ENCODE results near the gene ENTPD3.

Gene ENTPD3

GRCh38 chr3:40381904-40382616 lies 4.9 kb upstream of the ENTPD3 start:
- ChIA-PET POLR2A (no interaction called here), CTCF (no interaction called here)
- no peak for DNase-seq (ENCODE audit: extremely low spot score)
- TF ChIP-seq CTCF (IDR thresholded peaks at IDR 0.05; ENCODE audit: control extremely low read depth, extremely low read depth, low read depth, missing control alignments), result no peak

DNA sequence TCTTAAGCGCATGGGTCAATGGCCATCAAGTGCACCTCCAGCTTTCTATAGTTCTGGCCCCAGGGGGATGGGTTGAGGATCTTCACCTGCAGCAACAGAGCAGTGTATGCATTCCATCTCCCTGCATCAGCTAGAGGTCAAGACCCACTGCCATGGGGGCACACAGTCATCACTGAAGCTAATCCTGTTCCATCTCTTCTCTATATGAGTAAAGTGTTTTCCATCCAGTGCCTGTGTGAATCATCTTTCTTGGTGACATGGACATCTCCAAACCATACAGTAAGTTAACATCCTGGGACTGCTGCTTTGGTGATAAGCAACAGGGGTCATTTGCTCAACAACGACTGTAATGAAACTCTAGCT lies 4.4 kb upstream of the ENTPD3 start:
- no peak for TF ChIP-seq CTCF (IDR thresholded peaks at IDR 0.05; ENCODE audit: control extremely low read depth, extremely low read depth, low read depth, missing control alignments)
- CTCF ChIA-PET, result no interaction called here
- POLR2A ChIA-PET, result no interaction called here
- DNase-seq (ENCODE audit: extremely low spot score), result no peak

DNA sequence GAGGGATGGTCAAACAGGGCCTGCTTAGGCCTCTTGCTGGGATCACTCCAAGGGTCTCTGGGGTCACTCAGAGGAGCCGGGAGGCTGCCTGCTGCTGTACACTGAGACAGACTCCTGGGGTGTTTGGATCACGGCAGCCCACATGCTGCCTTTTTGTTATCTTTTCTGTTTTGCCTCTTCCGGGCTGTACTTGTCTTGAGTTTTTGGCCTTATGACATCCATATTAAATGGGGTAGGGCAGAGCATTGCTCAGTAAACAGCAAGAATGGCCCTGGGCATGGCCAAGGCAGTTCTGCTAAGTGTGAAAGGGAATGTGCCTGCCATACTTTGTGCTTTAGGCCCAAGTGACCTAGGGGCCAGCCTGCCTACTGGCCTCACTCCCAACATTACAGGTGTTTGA lies 771 bp upstream of the ENTPD3 start:
- no peak for DNase-seq (ENCODE audit: extremely low spot score)
- ChIA-PET CTCF (no interaction called here), POLR2A (no interaction called here)
- no peak for TF ChIP-seq CTCF (IDR thresholded peaks at IDR 0.05; ENCODE audit: control extremely low read depth, extremely low read depth, low read depth, missing control alignments)

DNA sequence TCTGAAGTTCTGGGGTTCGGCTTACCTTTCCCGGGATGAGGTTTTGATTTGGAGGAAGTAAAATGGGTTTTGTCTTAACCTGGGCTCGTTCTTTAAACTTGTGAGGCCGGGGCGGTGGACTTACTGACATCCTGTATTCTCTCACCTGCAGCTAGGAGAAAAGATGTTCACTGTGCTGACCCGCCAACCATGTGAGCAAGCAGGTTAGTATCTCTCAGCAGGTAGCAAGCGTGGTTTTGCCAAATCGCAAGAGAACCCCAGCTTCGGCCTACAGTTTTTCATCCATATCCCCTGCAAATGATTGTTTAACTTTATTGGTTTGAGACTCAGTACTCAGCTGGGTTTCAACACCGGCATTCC lies 891 bp downstream of the ENTPD3 start:
- ChIA-PET POLR2A (no interaction called here), CTCF (interaction anchor here (1.1 kb wide), 1 partner anchor 19 kb away, joined by 3 read pairs; no protein-coding TSS in a partner anchor)
- TF ChIP-seq CTCF (IDR thresholded peaks at IDR 0.05; ENCODE audit: control extremely low read depth, extremely low read depth, low read depth, missing control alignments), result no peak
- no peak for DNase-seq (ENCODE audit: extremely low spot score)

GRCh38 chr3:40396406-40396805 lies 9.4 kb downstream of the ENTPD3 start:
- no peak for DNase-seq (ENCODE audit: extremely low spot score)
- POLR2A ChIA-PET, result no interaction called here
- CTCF ChIA-PET, result interaction anchor here (1.0 to 1.6 kb wide), 2 partner anchors 8 to 55 kb away, joined by 3 read pairs; no protein-coding TSS in a partner anchor
- no peak for TF ChIP-seq CTCF (IDR thresholded peaks at IDR 0.05; ENCODE audit: control extremely low read depth, extremely low read depth, low read depth, missing control alignments)

DNA sequence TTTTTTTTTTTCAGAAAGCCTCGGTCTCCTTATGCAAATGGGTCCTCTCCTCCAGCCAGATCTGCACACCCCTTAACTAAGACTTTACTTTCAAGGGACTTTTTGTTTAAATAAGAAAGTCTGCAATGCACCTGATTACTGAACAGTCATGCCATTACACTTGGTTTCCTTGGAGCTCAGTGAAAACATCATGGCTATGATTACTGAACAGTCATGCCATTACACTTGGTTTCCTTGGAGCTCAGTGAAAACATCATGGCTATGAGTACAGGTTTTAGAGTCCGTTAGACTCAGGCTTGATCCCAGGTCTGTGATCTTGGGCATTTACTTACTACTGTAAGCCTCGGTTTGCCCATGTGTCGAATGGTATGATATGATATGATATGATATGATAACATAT lies 10.1 kb downstream of the ENTPD3 start:
- no peak for DNase-seq (ENCODE audit: extremely low spot score)
- TF ChIP-seq CTCF (IDR thresholded peaks at IDR 0.05; ENCODE audit: control extremely low read depth, extremely low read depth, low read depth, missing control alignments), result no peak
- ChIA-PET POLR2A (no interaction called here), CTCF (interaction anchor here (1.0 kb wide), 1 partner anchor 8 kb away, joined by 3 read pairs; no protein-coding TSS in a partner anchor)
